Lower leg skin (tissue), 3 donors: ENCODE results near the gene RSAD2.

ENCODE experiments used
- POLR2A ChIP-seq, 2 donors: fragments of 450-650 bp; IDR thresholded peaks; one replicate each; pipeline ENCODE4 v1.6.1; 2016 to 2017; ENCODE audit warnings: antibody characterized with exemption in 2 of 2, mild to moderate bottlenecking in 1 of 2, moderate library complexity in 1 of 2
- TF ChIP-seq, protein P1 (sequence below), 3 donors: fragments of 450-650 bp; IDR thresholded peaks; one replicate each; pipeline ENCODE4 v1.5.1; 2016; ENCODE audit warnings: antibody characterized with exemption in 3 of 3, mild to moderate bottlenecking in 3 of 3, moderate library complexity in 2 of 3

DNA sequence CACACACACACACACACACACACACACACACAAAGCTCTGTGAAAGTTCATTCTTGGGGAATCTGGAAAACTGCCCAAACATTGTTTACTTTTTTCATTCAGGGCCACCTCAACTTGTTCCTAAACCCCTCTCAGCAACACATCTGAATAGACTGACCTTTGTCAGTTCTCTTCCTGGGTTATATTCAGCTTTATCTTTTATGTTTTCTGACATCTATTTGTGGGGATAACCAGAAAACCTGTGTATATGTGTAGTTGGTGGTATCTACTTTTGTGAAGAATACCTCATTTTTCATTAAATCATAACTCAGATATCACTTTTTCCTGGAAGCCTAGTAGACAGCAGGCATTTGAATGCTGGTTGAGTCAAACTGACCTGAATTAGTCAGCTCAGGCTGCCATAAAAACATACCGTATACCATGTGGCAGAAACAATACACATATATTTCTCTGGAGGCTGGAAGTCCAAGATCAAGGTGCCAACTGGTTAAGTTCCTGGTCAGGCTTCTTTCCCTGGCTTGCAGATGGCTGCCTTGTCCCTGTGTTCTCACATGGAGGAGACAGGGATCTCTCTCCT is 28.7 kb downstream of the RSAD2 start:
- TF ChIP-seq, protein P1, sequence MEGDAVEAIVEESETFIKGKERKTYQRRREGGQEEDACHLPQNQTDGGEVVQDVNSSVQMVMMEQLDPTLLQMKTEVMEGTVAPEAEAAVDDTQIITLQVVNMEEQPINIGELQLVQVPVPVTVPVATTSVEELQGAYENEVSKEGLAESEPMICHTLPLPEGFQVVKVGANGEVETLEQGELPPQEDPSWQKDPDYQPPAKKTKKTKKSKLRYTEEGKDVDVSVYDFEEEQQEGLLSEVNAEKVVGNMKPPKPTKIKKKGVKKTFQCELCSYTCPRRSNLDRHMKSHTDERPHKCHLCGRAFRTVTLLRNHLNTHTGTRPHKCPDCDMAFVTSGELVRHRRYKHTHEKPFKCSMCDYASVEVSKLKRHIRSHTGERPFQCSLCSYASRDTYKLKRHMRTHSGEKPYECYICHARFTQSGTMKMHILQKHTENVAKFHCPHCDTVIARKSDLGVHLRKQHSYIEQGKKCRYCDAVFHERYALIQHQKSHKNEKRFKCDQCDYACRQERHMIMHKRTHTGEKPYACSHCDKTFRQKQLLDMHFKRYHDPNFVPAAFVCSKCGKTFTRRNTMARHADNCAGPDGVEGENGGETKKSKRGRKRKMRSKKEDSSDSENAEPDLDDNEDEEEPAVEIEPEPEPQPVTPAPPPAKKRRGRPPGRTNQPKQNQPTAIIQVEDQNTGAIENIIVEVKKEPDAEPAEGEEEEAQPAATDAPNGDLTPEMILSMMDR (IDR thresholded peaks at IDR 0.05) = no peak
- TF ChIP-seq POLR2A (IDR thresholded peaks at IDR 0.05) = no peak
